Neural cell (in vitro differentiated cells): ENCODE results near the gene SPOP. TPM values are rescaled to one million over a fixed set of nuclear protein-coding genes. Genes with fewer than 3 reads are reported as not detected.

Experiments used
- H2AFZ ChIP-seq: fragments of 200-600, 300-800 bp; sonication (generic), shearing (Covaris generic); 2 replicates; pipeline ENCODE4 v1.6.0; 2014; ENCODE audit warnings: low read depth, mild to moderate bottlenecking, antibody characterized with exemption, low read length, moderate library complexity
- H3F3A ChIP-seq: fragments of 200-600 bp; shearing (Covaris generic); 2 replicates; pipeline ENCODE4 v1.6.1; 2016; ENCODE audit warnings: mild to moderate bottlenecking, moderate library complexity, mixed read lengths, antibody characterized with exemption, low read length; ENCODE audit not compliant: insufficient read depth, poor library complexity, severe bottlenecking
- H3K27ac ChIP-seq: fragments of 200-600, 300-800 bp; sonication (generic), shearing (Covaris generic); 2 replicates; pipeline ENCODE4 v1.5.1; 2014; ENCODE audit warnings: mild to moderate bottlenecking, low read length, moderate library complexity
- H3K27me3 ChIP-seq: fragments of 300-800, 200-600 bp; sonication (generic), shearing (Covaris generic); 2 replicates; pipeline ENCODE4 v1.6.0; 2014; ENCODE audit warnings: mild to moderate bottlenecking, low read depth, low read length, moderate library complexity; ENCODE audit not compliant: insufficient read depth
- H3K36me3 ChIP-seq: fragments of 300-800, 200-600 bp; sonication (generic), shearing (Covaris generic); 2 replicates; pipeline ENCODE4 v1.5.1; 2014; ENCODE audit warnings: mild to moderate bottlenecking, antibody characterized with exemption, low read length, moderate library complexity; ENCODE audit not compliant: insufficient read depth
- H3K4me2 ChIP-seq: fragments of 300-800, 200-600 bp; sonication (generic), shearing (Covaris generic); 2 replicates; pipeline ENCODE4 v1.6.0; 2014; ENCODE audit warnings: mild to moderate bottlenecking, low read length
- H3K4me3 ChIP-seq: fragments of 300-800, 200-600 bp; sonication (generic), shearing (Covaris generic); 2 replicates; pipeline ENCODE4 v1.5.1; 2014; ENCODE audit warnings: mild to moderate bottlenecking, low read length, moderate library complexity
- H3K79me2 ChIP-seq: fragments of 200-600 bp; shearing (Covaris generic); replicated peaks from 2 replicates; pipeline ENCODE4 v1.6.0; 2014; ENCODE audit warnings: mild to moderate bottlenecking, low read length, moderate library complexity; ENCODE audit not compliant: insufficient read depth
- H3K9ac ChIP-seq: fragments of 300-800, 200-600 bp; sonication (generic), shearing (Covaris generic); 2 replicates; pipeline ENCODE4 v1.6.1; 2016; ENCODE audit warnings: mild to moderate bottlenecking, low read length, mixed read lengths
- H3K9me2 ChIP-seq: fragments of 200-600 bp; shearing (Covaris generic); 2 replicates; pipeline ENCODE4 v1.6.1; 2016; ENCODE audit warnings: mild to moderate bottlenecking, low read length, mixed read lengths; ENCODE audit not compliant: insufficient read depth
- H3K9me3 ChIP-seq: fragments of 200-600, 300-800 bp; sonication (generic), shearing (Covaris generic); 2 replicates; pipeline ENCODE4 v1.6.1; 2016; ENCODE audit warnings: mild to moderate bottlenecking, mixed run types, low read length, moderate library complexity, mixed read lengths
- H4K20me1 ChIP-seq: fragments of 200-600 bp; shearing (Covaris generic); 2 replicates; pipeline ENCODE4 v1.6.1; 2016; ENCODE audit warnings: mild to moderate bottlenecking, mixed run types; ENCODE audit not compliant: insufficient read depth
- EP300 ChIP-seq: fragments of 450-650 bp; conservative IDR thresholded peaks from 2 replicates; pipeline ENCODE4 v1.6.1; 2014; ENCODE audit warnings: antibody characterized with exemption, mild to moderate bottlenecking, moderate library complexity; ENCODE audit not compliant: poor library complexity, severe bottlenecking
- EZH2 ChIP-seq: fragments of 200-600, 300-800 bp; shearing (Covaris generic), sonication (generic); IDR thresholded peaks from 2 replicates; pipeline ENCODE4 v1.6.1; 2014; ENCODE audit warnings: antibody characterized with exemption, low read length, borderline replicate concordance, mild to moderate bottlenecking; ENCODE audit not compliant: insufficient read depth, poor library complexity, severe bottlenecking
- MXI1 ChIP-seq: fragments of 450-650 bp; conservative IDR thresholded peaks from 2 replicates; pipeline ENCODE4 v1.6.1; 2014; ENCODE audit warnings: antibody characterized with exemption, mild to moderate bottlenecking; ENCODE audit not compliant: poor library complexity, severe bottlenecking
- POLR2AphosphoS5 ChIP-seq: IDR thresholded peaks from 2 replicates; pipeline ENCODE4 v1.6.1; 2012
- RAD21 ChIP-seq: fragments of 450-650 bp; conservative IDR thresholded peaks from 2 replicates; pipeline ENCODE4 v1.6.1; 2014; ENCODE audit warnings: antibody characterized with exemption, mild to moderate bottlenecking, moderate library complexity
- REST ChIP-seq: IDR thresholded peaks from 2 replicates; pipeline ENCODE4 v1.6.1; 2012; ENCODE audit warnings: borderline replicate concordance
- SMC3 ChIP-seq: fragments of 450-650 bp; conservative IDR thresholded peaks from 2 replicates; pipeline ENCODE4 v1.6.1; 2014; ENCODE audit warnings: antibody characterized with exemption, mild to moderate bottlenecking, moderate library complexity; ENCODE audit not compliant: poor library complexity
- TAF1 ChIP-seq: IDR thresholded peaks from 2 replicates; pipeline ENCODE4 v1.6.1; 2012; ENCODE audit warnings: low read depth
- polyA plus RNA-seq: library from polyadenylated mRNA; depleted of rRNA; stranded (reverse); fragments of >200 nt; gene quantifications from 2 replicates; pipeline ENCODE4 v1.2.3, GENCODE V29; 2014
- TF ChIP-seq, protein P1 (sequence below): fragments of 450-650 bp; IDR thresholded peaks from 2 replicates; pipeline ENCODE4 v1.5.1; 2014; ENCODE audit warnings: antibody characterized with exemption, mild to moderate bottlenecking, moderate library complexity; ENCODE audit not compliant: poor library complexity, severe bottlenecking

The SPOP gene
- polyA plus RNA-seq, 1 donor from 2014 or later, result 71.9 TPM

- no peaks in the 10 kb centered on the region for H4K20me1 ChIP-seq
- H3K9me3 ChIP-seq, result no peaks in the 10 kb centered on the region
- no peaks in the 10 kb centered on the region for H3K79me2 ChIP-seq
- H2AFZ ChIP-seq, result no peak overlapping the region
- no peak overlapping the region for H3K4me3 ChIP-seq
- TF ChIP-seq, protein P1, sequence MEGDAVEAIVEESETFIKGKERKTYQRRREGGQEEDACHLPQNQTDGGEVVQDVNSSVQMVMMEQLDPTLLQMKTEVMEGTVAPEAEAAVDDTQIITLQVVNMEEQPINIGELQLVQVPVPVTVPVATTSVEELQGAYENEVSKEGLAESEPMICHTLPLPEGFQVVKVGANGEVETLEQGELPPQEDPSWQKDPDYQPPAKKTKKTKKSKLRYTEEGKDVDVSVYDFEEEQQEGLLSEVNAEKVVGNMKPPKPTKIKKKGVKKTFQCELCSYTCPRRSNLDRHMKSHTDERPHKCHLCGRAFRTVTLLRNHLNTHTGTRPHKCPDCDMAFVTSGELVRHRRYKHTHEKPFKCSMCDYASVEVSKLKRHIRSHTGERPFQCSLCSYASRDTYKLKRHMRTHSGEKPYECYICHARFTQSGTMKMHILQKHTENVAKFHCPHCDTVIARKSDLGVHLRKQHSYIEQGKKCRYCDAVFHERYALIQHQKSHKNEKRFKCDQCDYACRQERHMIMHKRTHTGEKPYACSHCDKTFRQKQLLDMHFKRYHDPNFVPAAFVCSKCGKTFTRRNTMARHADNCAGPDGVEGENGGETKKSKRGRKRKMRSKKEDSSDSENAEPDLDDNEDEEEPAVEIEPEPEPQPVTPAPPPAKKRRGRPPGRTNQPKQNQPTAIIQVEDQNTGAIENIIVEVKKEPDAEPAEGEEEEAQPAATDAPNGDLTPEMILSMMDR, result no peak
- TF ChIP-seq SMC3 (no peak), EZH2 (no peak), EP300 (no peak), POLR2AphosphoS5 (no peak), REST (no peak), MXI1 (no peak)
- H3K36me3 ChIP-seq, result no peaks in the 10 kb centered on the region
- H3K9me2 ChIP-seq, result no peaks in the 10 kb centered on the region
- H3K27me3 ChIP-seq, result no peaks in the 10 kb centered on the region
- no peak overlapping the region for H3K9ac ChIP-seq
- H3K4me2 ChIP-seq, result no peak overlapping the region
- no peak overlapping the region for H3K27ac ChIP-seq
- H3F3A ChIP-seq, result no peaks in the 10 kb centered on the region
Measured at GRCh38 chr17:49688848-49689247, 11.0 kb upstream of the SPOP start.

GRCh38 chr17:49687878-49688491 is 10.1 kb upstream of the SPOP start:
- Histone ChIP-seq H3K4me2 (no peak overlapping the region), H2AFZ (no peak overlapping the region), H3K9ac (no peak overlapping the region), H4K20me1 (no peaks in the 10 kb centered on the region), H3K4me3 (no peak overlapping the region), H3K9me3 (no peaks in the 10 kb centered on the region), H3K27ac (no peak overlapping the region), H3K27me3 (no peaks in the 10 kb centered on the region), H3K79me2 (no peaks in the 10 kb centered on the region), H3K36me3 (no peaks in the 10 kb centered on the region), H3F3A (no peaks in the 10 kb centered on the region), H3K9me2 (no peaks in the 10 kb centered on the region)
- no peak for TF ChIP-seq REST
- no peak for TF ChIP-seq EP300
- TF ChIP-seq, protein P1, result no peak
- no peak for TF ChIP-seq EZH2
- TF ChIP-seq MXI1, result no peak
- no peak for TF ChIP-seq SMC3
- no peak for TF ChIP-seq RAD21
- TF ChIP-seq TAF1, result no peak
- no peak for TF ChIP-seq POLR2AphosphoS5
